ENCODE data around the gene RGS16. TPM values are rescaled to one million over a fixed set of nuclear protein-coding genes. Genes with fewer than 3 reads are reported as not detected.

The RGS16 gene
- polyA plus RNA-seq, 1 donor (not counting 4 experiments of a cell fraction or from before 2014, with no cell fraction given): 0.34 TPM

DNA sequence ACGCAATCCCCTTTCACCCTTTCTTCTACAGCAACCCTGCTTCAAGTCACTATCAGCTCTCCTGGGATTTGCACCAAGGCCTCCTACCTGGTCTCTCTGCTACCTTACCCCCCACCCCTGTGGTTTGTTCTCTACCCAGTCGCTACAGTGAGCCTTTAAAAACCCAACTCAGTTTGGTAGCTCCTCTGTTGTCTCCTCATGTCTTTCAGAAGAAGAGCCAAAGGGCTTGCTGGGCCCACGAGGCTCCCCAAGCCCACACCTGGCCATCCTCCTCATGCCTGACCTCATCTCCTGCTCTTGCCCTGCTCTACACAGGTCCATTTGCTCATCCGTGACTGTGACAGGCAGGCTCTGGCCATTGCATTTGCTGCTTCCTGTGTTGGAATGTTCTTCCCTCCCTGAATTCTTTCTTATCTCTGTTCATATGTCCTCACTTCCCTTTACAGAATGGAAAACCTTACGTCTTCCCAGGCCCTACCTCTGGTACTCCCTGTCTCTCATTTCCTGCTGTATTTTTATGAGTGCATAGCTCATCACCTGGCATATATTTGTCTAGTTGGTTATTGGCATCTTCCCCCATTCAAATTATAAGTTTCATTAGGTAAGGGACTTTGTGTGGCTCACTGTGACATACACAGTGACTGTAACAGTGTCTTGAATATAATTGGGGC is 3.3 kb downstream of the RGS16 start:
- Histone ChIP-seq H4K20me1 (ENCODE audit: control insufficient read depth, extremely low read depth, insufficient read depth, low read length) (no peaks in the 10 kb centered on the region), H3K36me3 (ENCODE audit: control insufficient read depth in 2 of 2, extremely low read depth in 1 of 2, insufficient read depth in 2 of 2, low read length in 2 of 2) (no peaks in the 10 kb centered on the region), H3K9ac (ENCODE audit: control insufficient read depth, extremely low read depth, insufficient read depth, low read length) (no peak overlapping the region), H3K27me3 (ENCODE audit: control insufficient read depth, extremely low read depth, insufficient read depth, low read length) (peaks cover 23% of the 10 kb centered on the region), H3K4me3 (ENCODE audit: control insufficient read depth in 2 of 3, extremely low read depth in 1 of 3, insufficient read depth in 2 of 3, low read depth in 1 of 3, low read length in 3 of 3) (no peak overlapping the region), H3K9me3 (ENCODE audit: control insufficient read depth, low read depth, low read length) (no peaks in the 10 kb centered on the region), H3K79me2 (ENCODE audit: control insufficient read depth, insufficient read depth, low read length) (no peaks in the 10 kb centered on the region), H3K4me1 (ENCODE audit: control insufficient read depth, extremely low read depth, insufficient read depth, low read length) (peaks cover 8% of the 10 kb centered on the region), H3K4me2 (ENCODE audit: control insufficient read depth, extremely low read depth, insufficient read depth, low read depth, low read length) (no peak overlapping the region), H2AFZ (ENCODE audit: control insufficient read depth, low read length) (no peak overlapping the region), H3K27ac (ENCODE audit: control insufficient read depth, insufficient read depth, low read length) (no peak overlapping the region), H3K9me1 (ENCODE audit: control insufficient read depth, extremely low read depth, insufficient read depth, low read length) (no peaks in the 10 kb centered on the region)
- dilution Hi-C loops (cut with MboI; ENCODE audit: extremely low pct_ligation_motif_present, low sequenced_read_pairs): no loop called here
- FAIRE-seq (no peak), DNase-seq (ENCODE audit: low read depth, low spot score) (no peak)
- TF ChIP-seq EZH2 (IDR thresholded peaks at IDR 0.05; ENCODE audit: low read length): no peak
- TF ChIP-seq, protein P1, sequence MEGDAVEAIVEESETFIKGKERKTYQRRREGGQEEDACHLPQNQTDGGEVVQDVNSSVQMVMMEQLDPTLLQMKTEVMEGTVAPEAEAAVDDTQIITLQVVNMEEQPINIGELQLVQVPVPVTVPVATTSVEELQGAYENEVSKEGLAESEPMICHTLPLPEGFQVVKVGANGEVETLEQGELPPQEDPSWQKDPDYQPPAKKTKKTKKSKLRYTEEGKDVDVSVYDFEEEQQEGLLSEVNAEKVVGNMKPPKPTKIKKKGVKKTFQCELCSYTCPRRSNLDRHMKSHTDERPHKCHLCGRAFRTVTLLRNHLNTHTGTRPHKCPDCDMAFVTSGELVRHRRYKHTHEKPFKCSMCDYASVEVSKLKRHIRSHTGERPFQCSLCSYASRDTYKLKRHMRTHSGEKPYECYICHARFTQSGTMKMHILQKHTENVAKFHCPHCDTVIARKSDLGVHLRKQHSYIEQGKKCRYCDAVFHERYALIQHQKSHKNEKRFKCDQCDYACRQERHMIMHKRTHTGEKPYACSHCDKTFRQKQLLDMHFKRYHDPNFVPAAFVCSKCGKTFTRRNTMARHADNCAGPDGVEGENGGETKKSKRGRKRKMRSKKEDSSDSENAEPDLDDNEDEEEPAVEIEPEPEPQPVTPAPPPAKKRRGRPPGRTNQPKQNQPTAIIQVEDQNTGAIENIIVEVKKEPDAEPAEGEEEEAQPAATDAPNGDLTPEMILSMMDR (optimal IDR thresholded peaks at IDR 0.05 in 1 of 3, IDR thresholded peaks at IDR 0.05 in 1 of 3, conservative IDR thresholded peaks at IDR 0.05 in 1 of 3; ENCODE audit: extremely low read depth in 1 of 3, insufficient read depth in 2 of 3, low read length in 3 of 3): no peak

DNA sequence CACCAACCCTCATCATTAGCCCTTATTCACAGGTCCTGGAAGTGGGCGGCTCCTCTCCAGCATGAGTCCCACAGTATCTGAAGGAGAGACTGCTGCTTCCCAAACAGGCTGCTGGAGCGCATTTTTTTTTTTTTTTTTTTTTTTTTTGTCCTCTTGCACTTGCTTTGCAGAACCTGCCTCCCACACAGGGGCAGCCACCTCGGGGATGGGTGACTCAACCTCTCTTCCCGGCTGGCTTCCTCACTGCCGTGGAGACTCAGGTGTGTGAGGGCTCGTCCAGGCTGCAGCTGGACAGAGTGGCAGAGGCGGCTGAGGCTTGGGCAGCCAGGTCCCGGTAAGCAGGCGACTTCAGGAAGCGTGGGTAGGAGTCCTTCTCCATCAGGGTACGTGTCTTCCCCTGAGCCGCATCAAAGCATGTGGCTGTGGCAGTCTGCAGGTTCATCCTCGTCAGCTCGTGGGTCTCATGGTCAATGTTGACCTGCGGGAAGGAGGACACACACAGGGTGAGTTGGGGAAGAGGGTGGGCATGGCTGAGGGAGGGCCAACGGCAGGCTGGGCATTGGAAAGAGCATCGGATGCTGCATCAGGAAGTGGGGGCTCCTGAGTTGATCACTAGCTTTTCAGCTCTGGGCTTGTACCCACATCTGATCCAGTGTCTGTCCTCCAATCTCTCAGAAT is 4.0 kb downstream of the RGS16 start:
- Histone ChIP-seq H4K20me1 (ENCODE audit: control insufficient read depth, extremely low read depth, insufficient read depth, low read length) (no peaks in the 10 kb centered on the region), H3K9me1 (ENCODE audit: control insufficient read depth, extremely low read depth, insufficient read depth, low read length) (no peaks in the 10 kb centered on the region), H3K4me1 (ENCODE audit: control insufficient read depth, extremely low read depth, insufficient read depth, low read length) (peaks cover 8% of the 10 kb centered on the region), H3K4me3 (ENCODE audit: control insufficient read depth in 2 of 3, extremely low read depth in 1 of 3, insufficient read depth in 2 of 3, low read depth in 1 of 3, low read length in 3 of 3) (no peak overlapping the region), H3K9me3 (ENCODE audit: control insufficient read depth, low read depth, low read length) (no peaks in the 10 kb centered on the region), H3K79me2 (ENCODE audit: control insufficient read depth, insufficient read depth, low read length) (no peaks in the 10 kb centered on the region), H3K9ac (ENCODE audit: control insufficient read depth, extremely low read depth, insufficient read depth, low read length) (no peak overlapping the region), H3K4me2 (ENCODE audit: control insufficient read depth, extremely low read depth, insufficient read depth, low read depth, low read length) (no peak overlapping the region), H3K36me3 (ENCODE audit: control insufficient read depth in 2 of 2, extremely low read depth in 1 of 2, insufficient read depth in 2 of 2, low read length in 2 of 2) (no peaks in the 10 kb centered on the region), H3K27me3 (ENCODE audit: control insufficient read depth, extremely low read depth, insufficient read depth, low read length) (peaks cover 23% of the 10 kb centered on the region), H3K27ac (ENCODE audit: control insufficient read depth, insufficient read depth, low read length) (no peak overlapping the region), H2AFZ (ENCODE audit: control insufficient read depth, low read length) (no peak overlapping the region)
- no peak for DNase-seq (ENCODE audit: low read depth, low spot score)
- dilution Hi-C loops (cut with MboI; ENCODE audit: extremely low pct_ligation_motif_present, low sequenced_read_pairs): no loop called here
- TF ChIP-seq, protein P1 (optimal IDR thresholded peaks at IDR 0.05 in 1 of 3, IDR thresholded peaks at IDR 0.05 in 1 of 3, conservative IDR thresholded peaks at IDR 0.05 in 1 of 3; ENCODE audit: extremely low read depth in 1 of 3, insufficient read depth in 2 of 3, low read length in 3 of 3): no peak
- no peak for TF ChIP-seq EZH2 (IDR thresholded peaks at IDR 0.05; ENCODE audit: low read length)
- FAIRE-seq: no peak

Data from keratinocyte (primary cell).